HG03196 (cell line): Measurements from ENCODE around the gene NUDT8.
"Not testable (repeated sequence)": the region's sequence is repeated elsewhere in the genome, so short reads cannot be mapped to it uniquely, and the experiment has no call there.

Experiments
- ATAC-seq: cut with Tn5 transposase; IDR thresholded peaks from one replicate; pipeline ENCODE4 v1.9.1; 2021; ENCODE audit not compliant: unreplicated experiment

The NUDT8 gene

DNA sequence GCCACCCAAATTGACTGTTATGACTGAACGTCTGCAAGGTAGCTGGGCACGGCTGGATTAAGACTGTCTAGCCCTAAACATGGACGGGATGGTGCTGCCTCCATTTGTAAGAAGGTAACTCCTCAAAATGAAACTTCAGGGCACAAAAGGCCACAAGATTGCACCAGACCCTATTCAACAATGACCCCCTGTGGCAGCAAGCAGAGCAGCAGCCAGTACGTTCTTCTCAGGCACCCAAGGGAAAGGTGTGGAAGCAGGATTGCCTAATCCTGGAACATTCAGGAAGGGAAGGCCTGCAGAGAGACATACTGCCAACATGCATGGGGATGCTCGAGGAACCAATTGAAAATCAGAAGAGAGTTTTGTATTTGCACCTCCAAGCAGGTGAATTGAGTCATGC is 14.3 kb upstream of the NUDT8 start:
- ATAC-seq: no peak

DNA sequence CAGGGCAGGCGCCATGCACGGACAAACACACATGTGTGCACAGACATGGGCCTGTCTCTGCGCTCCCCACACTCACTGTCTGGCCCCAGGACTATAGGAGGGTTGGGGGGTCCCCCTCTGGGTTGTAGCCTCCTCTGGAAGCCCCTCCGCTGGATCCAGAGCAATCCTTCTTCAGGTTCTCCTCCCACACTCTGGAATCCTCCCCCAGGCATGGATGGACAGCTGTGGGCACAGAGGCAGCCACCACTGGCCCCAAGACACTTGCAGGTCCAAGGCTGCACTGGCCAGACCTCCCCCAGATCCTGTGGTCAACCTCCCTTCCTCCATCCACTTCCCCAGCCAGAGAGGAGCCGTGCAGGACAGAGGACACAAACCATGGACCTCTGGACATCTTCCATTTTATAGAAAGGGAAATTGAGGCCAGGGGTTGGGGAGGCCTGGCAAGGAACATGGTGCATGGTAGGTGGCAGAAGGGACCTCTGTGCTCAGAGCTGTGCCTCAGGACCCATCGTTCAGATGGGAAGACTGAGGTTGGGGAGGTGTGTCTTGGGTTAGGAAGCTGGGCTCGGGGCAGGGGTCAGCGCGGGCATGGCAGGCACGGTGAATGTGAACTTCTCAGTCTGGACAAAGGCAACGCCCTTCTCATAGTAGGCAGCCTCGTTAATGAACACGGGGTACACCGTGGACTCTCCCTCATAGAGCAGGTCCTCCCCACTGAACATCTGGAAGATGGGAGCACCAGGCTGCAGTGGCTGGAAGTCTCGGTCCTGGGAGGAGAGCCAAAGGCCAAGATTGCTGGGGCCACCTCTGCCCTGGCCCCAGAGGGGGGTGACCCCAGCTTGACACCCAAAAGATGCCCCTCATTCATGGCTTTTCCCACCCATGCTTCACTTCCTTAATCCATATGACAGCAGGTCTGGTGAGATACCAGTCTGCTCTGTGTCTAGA is 12.7 kb upstream of the NUDT8 start:
- no peak for ATAC-seq

DNA sequence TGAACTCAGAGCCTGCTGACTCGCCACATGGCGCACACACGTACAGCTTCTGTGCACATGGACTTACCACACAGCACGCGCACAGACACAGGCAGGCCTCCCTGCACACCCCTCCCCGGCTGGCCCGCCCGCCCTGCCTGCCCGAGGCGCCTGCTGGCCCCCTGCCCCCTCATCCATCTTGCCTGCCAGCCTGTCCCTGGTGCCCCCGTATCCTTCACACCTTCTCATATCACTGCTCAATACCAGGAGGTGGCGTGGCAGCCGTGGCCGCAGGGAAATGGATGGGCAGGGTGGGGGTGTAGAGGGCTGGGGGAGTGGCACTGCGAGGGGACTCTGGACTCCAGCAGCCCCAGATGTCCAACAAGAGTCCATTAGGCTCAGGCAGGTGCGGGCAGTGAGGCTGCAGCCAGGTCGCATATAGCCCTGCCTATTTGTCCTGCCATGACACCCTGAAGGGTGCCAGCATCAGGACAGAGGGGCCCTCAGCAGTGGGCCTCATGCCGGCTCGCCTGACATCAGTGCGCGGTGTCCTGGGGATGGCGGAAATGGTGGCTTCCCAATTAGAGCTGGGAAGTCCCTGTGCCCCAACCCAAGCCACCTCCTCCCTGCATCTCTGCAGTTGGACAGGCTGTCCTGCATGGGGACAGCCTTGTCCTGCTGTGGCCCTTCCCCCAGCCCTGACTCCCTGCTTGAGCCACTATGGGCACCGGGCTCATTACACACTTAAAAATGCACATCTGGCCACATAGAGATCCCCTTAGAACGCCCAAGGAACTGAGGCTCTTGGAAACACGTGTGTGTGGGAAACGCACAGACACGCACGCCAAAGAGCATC is 11.8 kb upstream of the NUDT8 start:
- no peak for ATAC-seq

DNA sequence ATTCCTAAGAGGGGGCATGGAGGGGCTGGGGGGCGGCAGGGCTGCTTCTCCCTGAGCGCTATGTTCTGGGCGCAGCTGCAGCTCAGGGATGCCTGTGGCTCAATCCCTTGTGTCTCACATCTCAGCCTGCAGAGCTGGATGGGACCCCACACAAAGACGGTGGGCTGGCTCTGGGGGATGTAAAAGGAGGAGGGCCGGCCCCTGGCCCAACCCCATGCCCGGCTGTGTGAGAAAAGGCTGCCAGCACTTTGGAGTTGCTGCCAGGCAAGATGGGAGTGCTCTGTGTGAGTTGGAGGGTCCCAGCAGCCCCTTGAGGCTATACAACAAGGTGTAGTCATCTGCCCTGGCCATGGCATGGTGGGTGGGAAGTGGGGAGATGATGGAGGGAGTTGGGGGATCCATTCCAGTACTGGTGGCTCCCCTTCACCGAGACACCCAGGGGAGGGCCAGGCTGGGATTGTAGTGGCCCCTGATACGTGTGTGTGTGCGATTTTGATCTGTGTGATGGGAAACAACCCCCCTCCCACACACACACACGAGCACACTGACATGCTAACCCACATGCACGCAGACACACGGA is 11.1 kb upstream of the NUDT8 start:
- ATAC-seq: no peak

DNA sequence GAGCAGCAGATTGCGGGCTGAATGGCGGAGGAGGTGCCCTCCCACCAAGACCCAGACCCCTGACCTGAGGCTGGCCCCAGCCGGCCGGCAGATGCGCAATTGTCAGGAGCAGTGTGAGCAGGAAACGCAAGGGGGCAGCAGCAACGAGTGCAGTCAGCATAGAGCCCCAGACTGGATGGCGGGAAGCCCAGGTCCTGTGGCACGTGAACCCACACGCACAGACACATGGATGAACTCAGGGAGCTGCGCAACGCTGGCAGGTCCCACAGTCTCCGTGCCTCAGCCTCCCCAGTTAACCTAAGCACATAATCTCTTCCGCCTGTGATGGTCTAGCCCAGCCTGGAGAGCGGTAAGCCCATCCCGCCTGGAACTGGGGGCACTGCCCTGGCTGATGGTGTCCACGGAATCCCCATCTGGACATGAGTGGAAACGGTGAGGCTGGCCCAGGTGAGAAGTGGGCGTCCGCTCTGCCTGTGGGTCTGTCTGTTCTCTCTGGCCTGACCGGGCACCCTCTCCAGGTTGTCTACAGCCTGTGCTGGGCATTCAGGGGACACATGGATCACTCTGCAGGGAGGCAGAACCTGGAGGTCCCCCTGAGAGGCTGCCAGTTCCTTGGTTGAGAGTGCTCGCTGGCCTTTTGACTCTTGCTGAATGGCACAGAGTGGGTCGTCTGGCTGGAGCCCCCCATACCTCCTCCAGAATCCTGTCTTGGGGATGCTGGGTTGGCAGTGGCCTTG is 10.5 kb upstream of the NUDT8 start:
- ATAC-seq: no peak

DNA sequence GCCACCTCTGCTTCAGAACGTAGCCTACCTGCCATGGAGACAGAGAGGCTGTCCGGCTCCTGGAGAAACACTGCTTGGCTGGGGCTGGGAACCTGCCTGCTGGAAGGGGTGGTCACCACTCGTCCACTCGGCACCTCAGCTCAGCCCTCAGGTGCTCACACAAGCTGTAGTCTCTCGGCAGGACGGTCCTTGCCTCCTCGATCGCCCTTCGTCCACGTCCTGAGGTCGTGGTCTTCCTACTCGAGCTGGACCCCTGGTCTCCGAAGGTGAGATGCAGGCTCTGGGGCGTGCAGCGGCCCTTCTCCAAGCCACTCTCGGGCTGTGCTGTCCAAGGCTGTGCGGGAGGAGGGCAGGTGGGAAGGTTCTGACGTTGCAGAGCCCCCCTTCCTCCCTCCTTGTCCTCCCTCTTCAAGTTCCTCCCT is 9.7 kb upstream of the NUDT8 start, which contains the start of gene TBX10:
Gene TBX10 (minus strand): TSS at position 326 of the 422 bp plus-strand sequence. CDS start 291 bp downstream, at position 35.
- no peak for ATAC-seq

DNA sequence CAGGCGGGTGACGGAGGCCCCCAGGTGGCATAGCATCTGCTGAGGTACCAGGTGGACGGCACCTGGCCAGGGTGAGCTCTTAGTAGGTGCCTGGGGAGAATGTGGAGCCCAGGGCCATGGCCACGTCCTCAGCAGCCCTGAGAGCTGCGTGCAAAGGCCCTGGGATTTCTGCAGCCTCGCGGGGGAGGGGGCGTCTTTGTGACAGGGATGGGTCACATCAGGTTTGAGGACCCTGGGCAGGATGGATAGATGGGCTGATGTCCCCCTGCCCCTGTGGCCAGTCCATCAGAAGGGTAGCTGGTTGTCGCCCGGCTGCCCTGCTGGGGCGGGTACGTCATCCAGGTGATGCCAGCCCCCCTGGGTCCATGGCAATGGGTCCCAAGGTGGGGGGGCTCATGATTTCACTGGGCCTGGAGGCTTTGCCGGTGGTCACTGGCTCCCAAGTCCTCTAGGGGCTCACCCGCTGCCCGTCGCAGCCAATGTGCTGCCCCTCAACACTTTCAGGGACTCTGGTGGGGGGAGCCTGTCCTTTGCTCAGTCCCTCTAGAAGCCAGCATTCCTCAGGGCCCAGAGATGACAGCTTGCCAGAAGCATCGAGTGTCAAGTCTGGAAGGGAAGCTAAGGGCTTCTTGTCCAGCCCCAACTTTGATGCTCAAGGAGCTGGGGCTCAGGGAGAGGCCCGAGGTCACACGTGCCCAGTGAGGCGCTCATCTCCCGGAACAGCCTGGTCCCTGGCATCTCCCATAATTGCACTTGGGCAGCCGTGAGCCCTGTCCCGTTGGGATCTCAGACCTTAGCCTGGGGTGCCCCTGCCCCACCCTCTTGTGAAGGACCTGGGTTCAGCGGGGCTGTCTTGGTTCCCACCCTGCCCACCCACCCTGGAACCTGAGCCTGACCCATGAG is 9.0 kb upstream of the NUDT8 start:
- ATAC-seq: no peak

DNA sequence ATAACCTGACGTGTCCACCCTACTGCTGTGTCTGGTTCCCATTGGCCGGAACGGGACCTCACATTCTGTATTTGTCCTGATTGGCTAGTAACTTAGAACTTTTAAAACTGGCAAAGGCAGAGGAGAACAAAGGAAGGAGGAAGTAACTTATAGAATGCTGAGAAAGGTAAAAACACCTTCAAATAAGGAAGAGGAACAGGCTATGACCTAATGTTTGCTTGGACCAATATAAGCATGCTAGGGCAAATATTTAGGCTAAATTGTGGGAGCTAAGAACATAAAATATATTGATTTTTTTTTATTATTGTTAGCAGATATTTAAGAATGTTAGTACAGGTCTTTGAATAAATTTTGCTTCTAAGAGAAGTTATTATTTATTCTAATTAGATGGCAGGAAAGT is 7.7 kb upstream of the NUDT8 start:
- ATAC-seq: not testable (repeated sequence)

DNA sequence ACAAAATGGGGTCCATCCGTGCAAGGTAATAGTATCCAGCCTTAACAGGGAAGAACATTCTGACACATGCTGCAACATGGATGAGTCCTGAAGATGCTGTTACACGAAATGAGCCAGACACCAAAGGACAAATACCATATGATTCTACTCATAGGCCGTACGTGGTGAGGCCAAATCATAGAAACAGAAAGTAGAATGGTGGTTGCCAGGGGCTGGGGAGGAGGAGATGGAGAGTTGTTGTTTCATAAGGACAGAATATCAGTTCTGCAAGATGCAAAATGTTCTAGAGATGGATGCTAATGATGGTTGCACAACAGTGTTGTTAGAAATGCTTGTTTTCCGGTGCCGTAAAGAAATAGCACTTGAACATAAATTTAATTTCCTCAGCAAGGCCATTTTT is 7.2 kb upstream of the NUDT8 start:
- ATAC-seq: no peak

DNA sequence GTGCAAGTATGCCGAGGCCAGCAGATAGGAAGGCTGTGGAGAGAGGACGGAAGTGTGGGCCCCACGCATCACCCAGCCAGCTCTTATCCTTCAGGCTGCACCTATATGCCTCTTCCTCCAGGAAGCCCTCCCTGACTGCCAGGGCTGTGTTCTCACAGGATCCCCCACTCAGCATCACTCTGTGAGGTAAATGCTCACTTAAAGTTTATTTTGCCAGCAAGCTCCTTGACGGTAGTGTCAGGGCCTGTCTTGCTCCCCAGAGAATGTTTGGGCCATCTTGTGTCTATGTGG is 5.4 kb upstream of the NUDT8 start:
- ATAC-seq: no peak

DNA sequence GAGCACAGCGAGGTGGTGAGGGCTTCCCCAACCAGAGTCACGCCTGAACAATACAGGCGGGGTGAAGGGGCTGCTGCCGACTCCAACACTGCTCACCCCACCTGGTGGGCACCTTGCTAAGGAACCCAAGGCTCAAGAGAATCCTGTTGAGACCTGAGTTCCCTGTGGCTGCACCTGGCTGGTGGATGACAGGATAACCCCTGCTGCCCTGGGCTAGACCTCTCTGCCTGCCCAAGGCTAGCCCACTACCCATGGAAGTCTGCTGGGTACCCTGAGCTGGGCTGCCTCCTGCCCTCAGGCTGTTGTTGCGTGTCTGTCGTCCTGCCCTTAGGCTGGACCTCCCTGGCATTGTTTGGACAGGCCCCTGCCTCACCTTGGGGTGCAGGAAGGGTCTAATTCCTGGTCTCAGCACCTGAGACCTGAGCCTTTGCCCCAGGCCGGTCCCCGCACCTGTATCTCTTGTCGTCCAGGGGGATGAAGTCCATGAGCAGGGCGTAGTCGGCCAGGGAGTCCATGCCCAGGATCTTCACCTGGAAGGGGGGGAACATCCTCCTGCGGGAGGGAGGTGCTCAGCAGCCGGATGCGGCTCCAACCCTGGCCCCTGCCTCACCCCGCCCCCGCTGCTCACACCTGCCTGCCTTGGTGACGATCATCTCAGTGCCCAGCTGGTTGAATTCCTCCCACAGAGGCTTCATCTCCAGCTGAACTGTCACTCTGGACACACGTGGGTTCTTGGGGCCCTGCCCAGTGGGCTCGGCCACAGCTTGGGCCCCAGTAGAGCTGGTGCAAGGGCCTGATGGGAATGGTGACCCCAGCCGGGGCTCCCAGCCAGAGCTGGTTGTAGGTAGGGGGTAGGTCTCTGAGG is 4.9 kb upstream of the NUDT8 start:
- ATAC-seq: no peak

DNA sequence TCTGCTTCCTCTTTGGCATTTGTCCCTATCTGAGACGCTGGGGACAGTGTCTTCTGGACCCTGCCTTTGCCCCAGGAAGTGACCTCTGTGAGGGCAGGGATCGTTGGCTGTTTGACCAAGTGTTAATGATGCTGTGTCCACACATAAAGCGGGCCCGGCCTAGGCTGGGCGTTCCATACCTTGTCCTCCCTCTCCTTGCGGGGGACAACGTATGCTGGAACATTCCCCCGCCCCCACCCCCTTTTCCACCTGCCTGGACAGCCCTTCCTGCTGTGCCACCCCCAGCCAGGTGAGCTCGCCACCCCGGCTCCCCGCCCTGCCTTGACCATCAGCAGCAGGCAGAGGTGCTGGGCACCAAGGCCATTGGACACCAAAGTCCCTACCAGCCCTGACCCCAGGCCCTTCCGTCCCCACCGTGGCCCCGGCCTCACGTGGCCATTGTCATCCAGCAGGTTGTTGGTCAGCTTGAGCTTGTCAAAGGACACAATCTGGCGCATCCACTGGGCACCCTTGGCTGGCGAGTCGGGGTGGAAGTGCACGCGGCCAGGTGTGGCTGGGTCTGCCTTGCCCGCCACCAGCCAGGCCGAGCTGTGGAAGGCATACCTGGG is 4.1 kb upstream of the NUDT8 start:
- ATAC-seq: no peak

DNA sequence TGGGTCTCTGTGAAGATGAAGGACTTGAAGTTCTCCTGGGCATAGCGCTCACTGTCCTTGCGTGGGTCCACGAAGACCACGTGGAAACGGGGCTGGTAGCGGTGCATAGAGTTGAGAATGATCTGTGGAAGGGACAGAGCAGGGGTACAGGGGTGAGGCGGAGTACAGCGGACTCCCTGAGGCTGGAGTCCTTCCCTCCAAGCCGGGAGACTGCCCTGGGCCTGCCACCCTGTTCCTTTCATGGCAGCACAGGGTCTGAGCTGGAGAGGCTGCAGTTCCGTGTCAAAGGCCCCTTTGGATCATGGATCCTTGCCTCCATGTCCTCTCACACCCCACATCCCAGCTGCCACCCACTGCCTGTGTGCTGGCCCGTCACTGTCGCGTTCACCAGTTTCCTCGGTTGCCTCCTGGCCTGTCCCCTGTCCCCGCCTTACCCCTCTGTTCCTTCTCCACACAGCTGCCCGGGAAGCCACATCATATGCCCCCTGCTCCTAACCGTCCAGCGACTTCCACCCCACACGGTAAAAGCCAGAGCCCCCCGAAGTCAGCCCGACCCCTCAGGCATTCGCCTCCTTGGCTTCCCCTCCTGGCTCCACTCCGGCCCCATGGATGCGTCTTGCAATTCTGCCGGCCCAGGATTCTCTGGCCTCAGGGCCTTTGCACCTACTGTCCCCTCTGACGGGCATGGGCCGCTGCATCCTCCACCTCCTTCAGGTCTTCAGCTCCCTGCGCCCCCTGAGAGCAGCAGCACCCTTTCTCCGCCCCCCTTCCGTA is 3.4 kb upstream of the NUDT8 start:
- no peak for ATAC-seq

DNA sequence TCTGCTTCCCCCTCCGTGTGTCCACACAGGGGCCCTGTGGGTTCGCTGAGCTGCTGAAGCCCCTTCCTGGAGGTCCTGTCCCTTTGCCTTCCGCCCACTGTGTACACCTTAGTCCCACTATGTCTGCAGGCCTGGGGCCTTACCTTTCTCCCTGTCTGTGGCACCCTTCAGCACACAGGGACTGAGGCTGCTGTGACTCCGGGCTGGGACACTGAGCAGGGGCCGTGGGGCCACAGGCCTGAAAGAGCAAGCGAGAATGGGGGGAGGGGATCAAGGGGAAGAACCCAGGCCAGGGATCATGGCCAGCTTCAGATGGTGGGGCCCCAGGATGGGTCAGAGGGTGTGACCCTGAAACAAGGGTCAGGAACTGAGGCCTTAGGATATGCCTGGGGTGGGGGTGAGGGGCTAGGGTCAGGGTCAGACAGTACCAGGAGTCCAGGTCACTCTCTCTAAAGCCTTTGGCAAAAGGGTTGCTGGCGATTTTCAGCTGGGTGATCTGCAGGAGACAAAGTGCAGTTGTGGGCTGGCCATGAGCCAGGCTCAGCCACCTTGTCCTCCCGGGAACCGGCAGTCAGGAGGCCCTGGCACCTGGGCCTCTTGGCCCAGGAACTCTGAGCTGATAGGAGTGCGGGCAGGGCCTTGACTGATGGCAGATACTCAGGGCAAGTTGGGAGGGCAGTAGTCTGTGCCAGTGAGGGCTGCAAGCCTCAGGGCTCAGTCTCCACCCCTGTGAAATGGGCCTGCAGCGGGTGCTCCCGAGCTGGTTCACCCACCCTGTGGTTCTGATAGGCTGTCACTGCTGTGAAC is 2.6 kb upstream of the NUDT8 start:
- ATAC-seq: no peak

DNA sequence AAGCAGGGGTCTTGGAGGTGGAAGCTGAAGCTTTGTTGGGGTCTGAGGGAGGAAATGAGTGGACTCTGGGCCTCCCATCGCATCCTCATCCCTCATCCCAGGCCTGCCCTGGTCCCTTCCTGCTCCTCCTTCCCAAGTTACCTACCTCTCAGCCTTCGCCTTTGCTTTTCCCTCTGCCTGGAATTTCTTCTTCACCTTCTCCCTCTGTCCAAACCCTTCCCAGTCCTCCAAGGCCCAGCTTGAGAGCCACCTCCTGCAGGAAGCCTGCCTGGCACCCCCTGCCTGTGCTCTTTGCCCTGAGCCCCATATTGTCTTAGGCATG is 2.1 kb upstream of the NUDT8 start:
- no peak for ATAC-seq

DNA sequence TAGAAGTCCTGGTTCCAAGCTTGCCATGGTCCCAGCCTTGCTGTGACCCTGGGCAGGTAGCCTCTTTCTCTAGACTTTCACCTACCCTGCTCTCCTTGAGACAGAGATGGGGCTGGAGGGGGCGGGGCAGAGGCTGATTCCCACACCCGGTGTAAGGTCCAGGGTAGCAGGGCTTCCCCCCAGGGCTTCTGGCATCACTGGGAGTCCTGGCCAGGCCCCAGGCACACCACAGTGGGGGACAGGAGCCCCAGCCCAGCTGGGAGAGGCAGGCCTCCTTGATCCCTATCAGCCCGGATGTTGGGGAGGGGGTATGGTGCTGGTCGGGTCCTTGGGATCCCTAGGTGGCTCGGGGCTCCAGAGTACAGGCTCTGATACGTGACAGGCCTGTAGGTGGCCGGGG is 1.7 kb upstream of the NUDT8 start:
- ATAC-seq: no peak

DNA sequence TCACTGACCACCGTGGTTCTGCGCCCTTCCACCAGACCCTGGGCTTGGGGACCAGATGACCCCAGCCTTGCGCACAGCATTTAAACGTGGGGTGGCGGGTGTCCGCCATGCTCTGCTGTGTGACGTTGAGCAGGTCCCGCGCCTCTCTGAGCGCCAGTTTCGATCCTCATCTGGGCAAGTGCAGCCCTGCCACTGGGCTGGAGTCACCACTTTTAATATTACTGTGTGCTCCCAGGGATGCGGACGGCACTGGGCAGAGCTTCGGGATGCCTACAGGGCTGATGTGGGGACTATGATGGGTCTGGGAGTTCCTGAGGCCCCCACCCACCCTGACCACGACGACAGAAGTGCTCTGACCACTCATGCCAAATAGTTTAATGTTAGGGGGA is 1.2 kb upstream of the NUDT8 start:
- ATAC-seq: no peak
